ENCODE results near the gene ACP6. TPM values are rescaled to one million over a fixed set of nuclear protein-coding genes. Genes with fewer than 3 reads are reported as not detected.
A peak's percentile ranks its signal among the peaks of the same experiment; 100 is the strongest.

The ACP6 gene
- total and polyA plus RNA-seq, 7 donors = 4.1 to 8.8 (median 5.3) TPM

GRCh38 chr1:147627435-147628110 lies 42.8 kb downstream of the ACP6 start:
- peak; percentile 95 for TF ChIP-seq CTCF (IDR thresholded peaks at IDR 0.05)
- intact Hi-C loops (cut with DNase I) = loop anchor here in 1 of 2 donors (5.0 kb wide), 2 partner anchors 110 to 130 kb away; no protein-coding TSS in a partner anchor
- H3K27ac ChIP-seq = no peak overlapping the region
- peaks cover 0 to 21% of the 10 kb centered on the region in 2 donors for H3K36me3 ChIP-seq (ENCODE audit: insufficient read depth in 1 of 2, low read depth in 1 of 2)
- H3K27me3 ChIP-seq (ENCODE audit: insufficient read depth in 3 of 3, low read length in 2 of 3) = no peaks in the 10 kb centered on the region
- H3K4me3 ChIP-seq = no peak overlapping the region
- H3K4me1 ChIP-seq = peaks cover 15% of the 10 kb centered on the region
- ATAC-seq (peak; percentile 80 to 85 (median 83)), DNase-seq (peak; percentile 43 to 72)
- H3K9me3 ChIP-seq = no peaks in the 10 kb centered on the region
- WGBS, 3 donors = 15 to 28% (median 22%) methylated on average over 3 of the region's 3 CpGs

DNA sequence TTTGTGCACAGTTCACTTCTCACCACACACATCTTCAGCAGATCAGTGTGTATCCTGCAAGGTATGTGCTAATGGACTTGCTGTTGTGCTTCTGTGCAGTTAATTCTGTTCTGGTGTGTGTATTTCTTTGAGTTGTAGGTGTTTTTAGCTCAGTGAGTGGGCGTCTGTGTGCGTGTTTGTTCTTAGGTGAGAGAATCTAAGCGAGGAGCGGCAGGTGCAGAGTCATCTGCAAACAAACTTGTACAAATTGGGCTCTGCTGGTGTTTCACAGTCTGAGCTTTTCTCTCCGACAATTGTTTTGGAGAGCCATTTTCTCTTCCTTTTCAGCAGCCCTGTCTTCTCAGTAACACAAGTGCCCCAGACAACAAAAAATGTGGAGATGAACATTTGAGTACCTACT lies 43.6 kb downstream of the ACP6 start:
- TF ChIP-seq CTCF (IDR thresholded peaks at IDR 0.05) = no peak

DNA sequence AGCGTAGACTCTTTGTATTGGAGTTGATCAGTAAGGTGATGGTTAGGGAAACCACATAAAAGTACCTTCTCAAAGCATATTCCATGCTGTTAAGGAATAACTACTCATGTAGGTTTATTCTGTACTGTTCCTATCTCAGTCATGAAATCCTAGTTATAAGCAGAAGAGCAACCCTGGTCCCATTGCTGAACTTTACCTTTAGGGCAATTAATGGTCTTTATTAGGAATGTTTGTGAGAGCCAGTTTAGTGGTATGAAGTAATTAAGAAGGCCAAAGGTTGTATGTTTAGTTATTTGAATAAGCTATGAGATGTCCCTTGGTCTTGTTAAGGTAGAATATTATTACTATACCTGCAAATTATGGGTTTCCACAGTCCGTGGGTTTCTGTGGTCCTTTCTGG lies 44.0 kb downstream of the ACP6 start:
- no peak for TF ChIP-seq CTCF (IDR thresholded peaks at IDR 0.05)
- Histone ChIP-seq H3K9me3 (no peaks in the 10 kb centered on the region), H3K36me3 (ENCODE audit: insufficient read depth in 1 of 2, low read depth in 1 of 2) (peaks cover 0 to 21% of the 10 kb centered on the region in 2 donors), H3K4me1 (peaks cover 24% of the 10 kb centered on the region), H3K27ac (no peak overlapping the region), H3K27me3 (ENCODE audit: insufficient read depth in 3 of 3, low read length in 2 of 3) (no peaks in the 10 kb centered on the region), H3K4me3 (no peak overlapping the region)
- 94 to 100% (median 96%) methylated on average over 2 of the region's 2 CpGs for WGBS, 3 donors
- intact Hi-C loops (cut with DNase I) = loop anchor here in 1 of 2 donors (5.0 kb wide), 2 partner anchors 109 to 129 kb away; no protein-coding TSS in a partner anchor
- ATAC-seq = no peak
- no peak for DNase-seq

More for the DNA sequence above, 43.6 kb downstream of the ACP6 start:
- peaks cover 22% of the 10 kb centered on the region for H3K4me1 ChIP-seq
- no peak for ATAC-seq
- peaks cover 0 to 21% of the 10 kb centered on the region in 2 donors for H3K36me3 ChIP-seq (ENCODE audit: insufficient read depth in 1 of 2, low read depth in 1 of 2)
- H3K4me3 ChIP-seq = no peak overlapping the region
- no peak for DNase-seq
- no peaks in the 10 kb centered on the region for H3K27me3 ChIP-seq (ENCODE audit: insufficient read depth in 3 of 3, low read length in 2 of 3)
- H3K9me3 ChIP-seq = no peaks in the 10 kb centered on the region
- intact Hi-C loops (cut with DNase I) = loop anchor here in 1 of 2 donors (5.0 kb wide), 2 partner anchors 109 to 129 kb away; no protein-coding TSS in a partner anchor
- H3K27ac ChIP-seq = no peak overlapping the region
- WGBS, 3 donors = 91 to 94% (median 92%) methylated on average over 5 of the region's 5 CpGs

GRCh38 chr1:147625362-147625995 lies 44.8 kb downstream of the ACP6 start:
- peaks cover 0 to 21% of the 10 kb centered on the region in 2 donors for H3K36me3 ChIP-seq (ENCODE audit: insufficient read depth in 1 of 2, low read depth in 1 of 2)
- H3K4me3 ChIP-seq = no peak overlapping the region
- H3K9me3 ChIP-seq = no peaks in the 10 kb centered on the region
- TF ChIP-seq CTCF (IDR thresholded peaks at IDR 0.05) = no peak
- intact Hi-C loops (cut with DNase I) = loop anchor here in 1 of 2 donors (5.0 kb wide), 2 partner anchors 108 to 128 kb away; no protein-coding TSS in a partner anchor
- no peak overlapping the region for H3K27ac ChIP-seq
- peaks cover 19% of the 10 kb centered on the region for H3K4me1 ChIP-seq
- WGBS, 3 donors = 53 to 57% (median 56%) methylated on average over 7 of the region's 7 CpGs
- ATAC-seq (no peak), DNase-seq (no peak)
- no peaks in the 10 kb centered on the region for H3K27me3 ChIP-seq (ENCODE audit: insufficient read depth in 3 of 3, low read length in 2 of 3)

Measured in psoas muscle (tissue), 8 donors.